H9 (cell line): Measurements from ENCODE around the gene RHOJ. TPM values are rescaled to one million over a fixed set of nuclear protein-coding genes. Genes with fewer than 3 reads are reported as not detected.

ENCODE experiments used
- DNase-seq: peaks from one replicate; pipeline ENCODE4 v3.0.0-alpha.2; 2017
- H2AFZ ChIP-seq: one replicate; pipeline ENCODE4 v1.6.1; 2013; ENCODE audit warnings: mild to moderate bottlenecking, low read length, control low read depth, moderate library complexity
- H2AK5ac ChIP-seq: 2 replicates; pipeline ENCODE4 v1.6.1; 2013; ENCODE audit warnings: low read length, control low read depth, mixed read lengths; ENCODE audit not compliant: insufficient read length
- H2BK120ac ChIP-seq: one replicate; pipeline ENCODE4 v1.6.1; 2013; ENCODE audit warnings: low read depth, mild to moderate bottlenecking, low read length, control low read depth, inconsistent platforms; ENCODE audit not compliant: poor library complexity, severe bottlenecking
- H2BK12ac ChIP-seq: 2 replicates; pipeline ENCODE4 v1.6.1; 2013; ENCODE audit warnings: low read length, control low read depth, mixed read lengths, low read depth; ENCODE audit not compliant: insufficient read length
- H2BK15ac ChIP-seq: 2 replicates; pipeline ENCODE4 v1.6.1; 2013; ENCODE audit warnings: low read depth, low read length, control low read depth
- H2BK20ac ChIP-seq: one replicate; pipeline ENCODE4 v1.6.1; 2013; ENCODE audit warnings: low read depth, mild to moderate bottlenecking, low read length, control low read depth, inconsistent platforms; ENCODE audit not compliant: poor library complexity, severe bottlenecking
- H2BK5ac ChIP-seq: 2 replicates; pipeline ENCODE4 v1.6.1; 2013; ENCODE audit warnings: low read length, control low read depth, mixed read lengths; ENCODE audit not compliant: insufficient read length
- H3K14ac ChIP-seq: 2 replicates; pipeline ENCODE4 v1.6.1; 2013; ENCODE audit warnings: low read length, control low read depth; ENCODE audit not compliant: insufficient read depth
- H3K18ac ChIP-seq: 2 replicates; pipeline ENCODE4 v1.6.1; 2013; ENCODE audit warnings: low read depth, mild to moderate bottlenecking, mixed read lengths, low read length, control low read depth; ENCODE audit not compliant: insufficient read length
- H3K23ac ChIP-seq: 2 replicates; pipeline ENCODE4 v1.6.1; 2013; ENCODE audit warnings: low read length, control low read depth, mixed read lengths, low read depth; ENCODE audit not compliant: insufficient read length
- H3K23me2 ChIP-seq: 2 replicates; pipeline ENCODE4 v1.6.1; 2013; ENCODE audit warnings: low read depth, mild to moderate bottlenecking, mixed read lengths, low read length, control low read depth; ENCODE audit not compliant: insufficient read length, poor library complexity, severe bottlenecking
- H3K27ac ChIP-seq: 2 replicates; pipeline ENCODE4 v1.5.1; 2013; ENCODE audit warnings: low read length, control low read depth, mixed read lengths, low read depth; ENCODE audit not compliant: insufficient read length
- H3K27me3 ChIP-seq: 2 replicates; pipeline ENCODE4 v1.6.1; 2013; ENCODE audit warnings: low read length, control low read depth, inconsistent platforms; ENCODE audit not compliant: insufficient read depth
- H3K4ac ChIP-seq: 2 replicates; pipeline ENCODE4 v1.6.1; 2013; ENCODE audit warnings: low read depth, mild to moderate bottlenecking, control low read depth, inconsistent platforms, low read length, moderate library complexity
- H3K4me1 ChIP-seq: 2 replicates; pipeline ENCODE4 v1.6.1; 2013; ENCODE audit warnings: low read length, control low read depth, inconsistent platforms; ENCODE audit not compliant: insufficient read depth
- H3K4me2 ChIP-seq: 2 replicates; pipeline ENCODE4 v1.6.1; 2013; ENCODE audit warnings: low read length, control low read depth, mixed read lengths; ENCODE audit not compliant: insufficient read length, insufficient read depth
- H3K56ac ChIP-seq: 2 replicates; pipeline ENCODE4 v1.6.1; 2013; ENCODE audit warnings: low read depth, mild to moderate bottlenecking, mixed read lengths, low read length, control low read depth; ENCODE audit not compliant: insufficient read length
- H3K79me1 ChIP-seq: 2 replicates; pipeline ENCODE4 v1.6.1; 2013; ENCODE audit warnings: low read depth, mild to moderate bottlenecking, moderate library complexity, low read length, control low read depth, inconsistent platforms; ENCODE audit not compliant: insufficient read depth, poor library complexity, severe bottlenecking
- H3K79me2 ChIP-seq: 2 replicates; pipeline ENCODE4 v1.6.1; 2013; ENCODE audit warnings: low read length, control low read depth, inconsistent platforms; ENCODE audit not compliant: insufficient read depth
- H3K9ac ChIP-seq: 2 replicates; pipeline ENCODE4 v1.6.1; 2013; ENCODE audit warnings: low read length, control low read depth, mixed read lengths; ENCODE audit not compliant: insufficient read length; ENCODE audit errors: extremely low read depth
- H3K9me3 ChIP-seq: one replicate; pipeline ENCODE4 v1.6.1; 2013; ENCODE audit warnings: low read depth, low read length, inconsistent platforms; ENCODE audit not compliant: control insufficient read depth
- H3T11ph ChIP-seq: one replicate; pipeline ENCODE4 v1.6.1; 2013; ENCODE audit warnings: mild to moderate bottlenecking, low read length, control low read depth, inconsistent platforms
- H4K20me1 ChIP-seq: one replicate; pipeline ENCODE4 v1.6.1; 2013; ENCODE audit not compliant: control insufficient read depth, insufficient read length, insufficient read depth
- H4K5ac ChIP-seq: 2 replicates; pipeline ENCODE4 v1.6.1; 2013; ENCODE audit warnings: low read depth, mild to moderate bottlenecking, mixed read lengths, low read length, control low read depth; ENCODE audit not compliant: insufficient read length
- H4K8ac ChIP-seq: replicated peaks from 2 replicates; pipeline ENCODE4 v1.6.1; 2013; ENCODE audit warnings: low read length, control low read depth, mixed read lengths, low read depth; ENCODE audit not compliant: insufficient read length
- H4K91ac ChIP-seq: 2 replicates; pipeline ENCODE4 v1.6.1; 2013; ENCODE audit warnings: low read depth, mild to moderate bottlenecking, moderate library complexity, mixed read lengths, low read length, control low read depth; ENCODE audit not compliant: insufficient read length
- H3K27ac Mint-ChIP-seq, 3 experiments: 2 replicates in 2 of 3; 3 replicates in 1 of 3; pipeline ENCODE4 v1.8.0; 2020 to 2021; ENCODE audit warnings: mixed read lengths in 3 of 3, mild to moderate bottlenecking in 1 of 3, moderate library complexity in 1 of 3
- H3K27me3 Mint-ChIP-seq: 2 replicates; pipeline ENCODE4 v1.8.0; 2021; ENCODE audit warnings: low read depth, mild to moderate bottlenecking, moderate library complexity, mixed read lengths
- H3K36me3 Mint-ChIP-seq, 3 experiments: 2 replicates in 2 of 3; 3 replicates in 1 of 3; pipeline ENCODE4 v1.8.0; 2020 to 2021; ENCODE audit warnings: low read depth in 3 of 3, mixed read lengths in 3 of 3; ENCODE audit not compliant: insufficient read depth in 1 of 3
- H3K4me1 Mint-ChIP-seq, 2 experiments: 2 replicates each; pipeline ENCODE4 v1.8.0; 2020; ENCODE audit warnings: mixed read lengths in 2 of 2
- H3K4me3 Mint-ChIP-seq, 2 experiments: 2 replicates in 1 of 2; 3 replicates in 1 of 2; pipeline ENCODE4 v1.8.0; 2020 to 2021; ENCODE audit warnings: mild to moderate bottlenecking in 2 of 2, mixed read lengths in 2 of 2, moderate library complexity in 1 of 2
- H3K9me3 Mint-ChIP-seq, 2 experiments: 2 replicates in 1 of 2; 3 replicates in 1 of 2; pipeline ENCODE4 v1.8.0; 2020; ENCODE audit warnings: mild to moderate bottlenecking in 2 of 2, mixed read lengths in 2 of 2, moderate library complexity in 1 of 2
- CTCF ChIP-seq: fragments of 200-600 bp; sonication (generic); conservative IDR thresholded peaks from 3 replicates; pipeline ENCODE4 v1.8.0; 2021; ENCODE audit warnings: antibody characterized with exemption, mild to moderate bottlenecking
- WGBS: extraction: QIAGEN DNeasy Blood & Tissue Kit; methylation state at CpG from one replicate; pipeline ENCODE4 v1.1.7; 2013; ENCODE audit warnings: missing lambda C conversion rate, low lambda C conversion rate, mixed read lengths; ENCODE audit not compliant: insufficient read length; ENCODE audit errors: extremely low coverage; 5-methylcytosine and 5-hydroxymethylcytosine counted together
- total RNA-seq: library from RNA; stranded (reverse); gene quantifications from 2 replicates; pipeline ENCODE4 v1.2.1, GENCODE V29; 2021

RHOJ gene
- total RNA-seq, 1 experiment from 2014 or later, result not detected

DNA sequence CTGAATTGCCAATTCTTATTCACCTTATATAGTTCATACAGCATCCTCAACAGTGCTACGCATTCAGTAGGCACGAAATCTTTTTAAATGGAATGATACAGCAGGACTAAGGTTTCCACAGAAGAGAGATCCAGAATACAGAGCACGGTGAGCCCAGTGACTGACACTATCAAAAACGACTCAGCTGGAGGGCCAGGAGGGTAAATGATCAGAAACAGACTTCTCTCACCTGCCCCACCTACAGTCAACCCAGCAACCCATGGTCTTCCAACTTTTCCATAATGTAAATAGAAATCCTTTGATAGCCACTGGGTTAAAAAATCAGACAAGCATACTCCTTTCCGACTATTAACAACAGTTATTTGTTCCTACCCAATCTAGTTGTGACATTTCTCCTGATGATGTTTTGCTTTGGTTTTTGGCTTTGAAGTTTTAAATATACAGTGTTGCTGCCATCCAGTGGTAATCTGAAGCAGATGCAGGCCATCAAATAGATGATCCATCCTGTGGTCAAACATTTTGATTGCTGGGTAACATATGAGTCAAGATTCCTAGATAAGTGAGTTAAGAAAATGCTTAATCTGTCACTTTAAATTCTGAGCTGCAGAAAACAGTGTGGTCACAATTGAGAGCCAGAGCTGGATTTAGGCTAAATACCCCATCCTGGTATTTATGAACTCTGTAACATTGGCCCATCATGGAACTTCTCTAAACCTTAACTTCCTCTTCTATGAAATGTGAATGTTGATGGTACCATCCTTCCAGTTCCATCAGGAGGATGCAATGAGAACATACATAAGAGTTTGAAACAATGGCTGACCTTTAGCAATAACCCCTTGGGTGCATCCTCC is 72.5 kb downstream of the RHOJ start:
- Histone ChIP-seq H4K5ac (no peak overlapping the region), H4K91ac (no peak overlapping the region), H3K9ac (no peak overlapping the region), H3K56ac (no peak overlapping the region), H3K4ac (no peak overlapping the region), H3K14ac (no peak overlapping the region), H3K79me2 (no peaks in the 10 kb centered on the region), H3K27ac (no peak overlapping the region), H3T11ph (no peak overlapping the region), H2BK12ac (no peak overlapping the region), H3K23ac (no peak overlapping the region), H3K4me2 (no peak overlapping the region), H2AFZ (no peak overlapping the region), H3K9me3 (no peaks in the 10 kb centered on the region), H3K79me1 (no peaks in the 10 kb centered on the region), H4K20me1 (no peaks in the 10 kb centered on the region), H2BK120ac (no peak overlapping the region), H2AK5ac (no peak overlapping the region), H3K4me1 (no peaks in the 10 kb centered on the region), H3K27me3 (no peaks in the 10 kb centered on the region), H2BK5ac (no peak overlapping the region), H2BK15ac (no peak overlapping the region), H4K8ac (no peak overlapping the region), H2BK20ac (no peak overlapping the region), H3K23me2 (no peaks in the 10 kb centered on the region), H3K18ac (no peak overlapping the region)
- no peaks in the 10 kb centered on the region for H3K36me3 Mint-ChIP-seq
- peak; percentile 98 for TF ChIP-seq CTCF
- no peak overlapping the region for H3K4me3 Mint-ChIP-seq
- H3K27me3 Mint-ChIP-seq, result no peaks in the 10 kb centered on the region
- H3K9me3 Mint-ChIP-seq, result no peaks in the 10 kb centered on the region
- no peaks in the 10 kb centered on the region for H3K4me1 Mint-ChIP-seq
- WGBS, result no CpG with 5 or more reads among the region's 5 CpGs
- H3K27ac Mint-ChIP-seq, result no peak overlapping the region
- no peak for DNase-seq
